SK-N-SH treated with all-trans-retinoic acid at 6 μM for 48 hours (cell line): ENCODE data around the gene SGF29.

ENCODE experiments used
- BACH2 ChIP-seq: fragments of 250-450 bp; sonication (Bioruptor Pico); IDR thresholded peaks from 2 replicates; pipeline ENCODE4 v1.9.0; 2021; ENCODE audit warnings: mild to moderate bottlenecking, borderline replicate concordance
- ZFP30 ChIP-seq: fragments of 450-650 bp; formaldehyde crosslinking; IDR thresholded peaks from 2 replicates; pipeline ENCODE4 v1.5.0; 2022; ENCODE audit warnings: mild to moderate bottlenecking, moderate library complexity
- TF ChIP-seq, protein P1 (sequence below): fragments of 250-450 bp; sonication (Bioruptor Pico); IDR thresholded peaks from 2 replicates; pipeline ENCODE4 v1.5.1; 2021; ENCODE audit warnings: mild to moderate bottlenecking, moderate library complexity
- TF ChIP-seq, protein P2 (sequence below): fragments of 250-450 bp; sonication (Bioruptor Pico); IDR thresholded peaks from 2 replicates; pipeline ENCODE4 v1.5.0; 2020; ENCODE audit warnings: mild to moderate bottlenecking, moderate library complexity

DNA sequence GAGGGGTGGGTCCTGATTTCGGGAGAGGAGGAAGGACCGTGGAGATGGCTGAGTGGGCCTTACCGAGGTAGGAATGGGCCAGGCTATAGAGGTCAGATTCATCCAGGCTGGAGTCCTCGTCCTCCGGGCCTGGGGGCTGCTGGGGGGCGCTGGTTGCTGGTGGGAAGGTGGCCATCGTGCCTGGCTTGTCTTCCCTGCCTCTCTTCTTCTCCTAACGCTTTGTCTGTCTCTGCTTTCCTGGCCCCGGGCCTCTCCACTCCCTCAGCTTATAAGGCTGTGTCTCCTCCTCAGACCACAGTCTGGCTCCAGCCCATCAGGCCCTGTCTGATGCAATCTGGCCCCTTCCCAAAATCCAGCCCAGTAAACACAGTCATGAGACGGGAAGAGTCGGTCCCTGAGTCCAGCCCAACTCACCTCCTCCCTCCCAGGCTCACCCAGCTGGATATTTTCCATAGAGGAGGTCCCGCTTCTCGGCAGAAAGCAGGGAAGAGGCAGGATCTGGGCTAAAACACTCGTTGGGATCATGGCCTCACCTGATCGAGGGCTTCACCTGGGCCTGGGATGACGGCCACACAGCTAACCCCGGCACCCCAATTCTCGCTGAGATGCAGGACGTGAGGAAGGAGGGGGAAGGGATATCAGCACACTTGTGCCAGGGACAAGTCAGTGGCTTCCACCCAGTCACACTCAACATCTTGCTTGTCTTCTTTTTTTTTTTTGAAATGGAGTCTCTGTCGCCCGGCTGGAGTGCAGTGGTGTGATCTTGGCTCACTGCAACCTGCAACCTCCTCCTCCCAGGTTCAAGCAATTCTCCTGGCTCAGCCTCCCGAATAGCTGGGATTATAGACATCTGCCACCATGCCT lies 14.8 kb upstream of the SGF29 start, which contains the start of gene NUPR1:
- TF ChIP-seq ZFP30 (CRISPR knock-in tag): no peak
- no peak for TF ChIP-seq BACH2 (CRISPR knock-in tag)
- TF ChIP-seq, protein P1, sequence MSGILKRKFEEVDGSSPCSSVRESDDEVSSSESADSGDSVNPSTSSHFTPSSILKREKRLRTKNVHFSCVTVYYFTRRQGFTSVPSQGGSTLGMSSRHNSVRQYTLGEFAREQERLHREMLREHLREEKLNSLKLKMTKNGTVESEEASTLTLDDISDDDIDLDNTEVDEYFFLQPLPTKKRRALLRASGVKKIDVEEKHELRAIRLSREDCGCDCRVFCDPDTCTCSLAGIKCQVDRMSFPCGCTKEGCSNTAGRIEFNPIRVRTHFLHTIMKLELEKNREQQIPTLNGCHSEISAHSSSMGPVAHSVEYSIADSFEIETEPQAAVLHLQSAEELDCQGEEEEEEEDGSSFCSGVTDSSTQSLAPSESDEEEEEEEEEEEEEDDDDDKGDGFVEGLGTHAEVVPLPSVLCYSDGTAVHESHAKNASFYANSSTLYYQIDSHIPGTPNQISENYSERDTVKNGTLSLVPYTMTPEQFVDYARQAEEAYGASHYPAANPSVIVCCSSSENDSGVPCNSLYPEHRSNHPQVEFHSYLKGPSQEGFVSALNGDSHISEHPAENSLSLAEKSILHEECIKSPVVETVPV: no peak
- TF ChIP-seq, protein P2, sequence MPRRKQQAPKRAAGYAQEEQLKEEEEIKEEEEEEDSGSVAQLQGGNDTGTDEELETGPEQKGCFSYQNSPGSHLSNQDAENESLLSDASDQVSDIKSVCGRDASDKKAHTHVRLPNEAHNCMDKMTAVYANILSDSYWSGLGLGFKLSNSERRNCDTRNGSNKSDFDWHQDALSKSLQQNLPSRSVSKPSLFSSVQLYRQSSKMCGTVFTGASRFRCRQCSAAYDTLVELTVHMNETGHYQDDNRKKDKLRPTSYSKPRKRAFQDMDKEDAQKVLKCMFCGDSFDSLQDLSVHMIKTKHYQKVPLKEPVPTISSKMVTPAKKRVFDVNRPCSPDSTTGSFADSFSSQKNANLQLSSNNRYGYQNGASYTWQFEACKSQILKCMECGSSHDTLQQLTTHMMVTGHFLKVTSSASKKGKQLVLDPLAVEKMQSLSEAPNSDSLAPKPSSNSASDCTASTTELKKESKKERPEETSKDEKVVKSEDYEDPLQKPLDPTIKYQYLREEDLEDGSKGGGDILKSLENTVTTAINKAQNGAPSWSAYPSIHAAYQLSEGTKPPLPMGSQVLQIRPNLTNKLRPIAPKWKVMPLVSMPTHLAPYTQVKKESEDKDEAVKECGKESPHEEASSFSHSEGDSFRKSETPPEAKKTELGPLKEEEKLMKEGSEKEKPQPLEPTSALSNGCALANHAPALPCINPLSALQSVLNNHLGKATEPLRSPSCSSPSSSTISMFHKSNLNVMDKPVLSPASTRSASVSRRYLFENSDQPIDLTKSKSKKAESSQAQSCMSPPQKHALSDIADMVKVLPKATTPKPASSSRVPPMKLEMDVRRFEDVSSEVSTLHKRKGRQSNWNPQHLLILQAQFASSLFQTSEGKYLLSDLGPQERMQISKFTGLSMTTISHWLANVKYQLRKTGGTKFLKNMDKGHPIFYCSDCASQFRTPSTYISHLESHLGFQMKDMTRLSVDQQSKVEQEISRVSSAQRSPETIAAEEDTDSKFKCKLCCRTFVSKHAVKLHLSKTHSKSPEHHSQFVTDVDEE (CRISPR knock-in tag): no peak
